ENCODE results near the gene TUBB3.

- TF ChIP-seq POLR2AphosphoS5 (IDR thresholded peaks at IDR 0.05), result no peak
- no peak for TF ChIP-seq CTCF (IDR thresholded peaks at IDR 0.05)
Measured at GRCh38 chr16:89924297-89924924, 1.3 kb downstream of the TUBB3 start.

All from breast epithelium (tissue), 3 donors.